IMR-90 (cell line): Measurements from ENCODE around the gene STXBP6. TPM values are rescaled to one million over a fixed set of nuclear protein-coding genes. Genes with fewer than 3 reads are reported as not detected.

Source experiments
- ATAC-seq: fragments of 200-7000 bp; cut with Tn5 transposase; 2 replicates; pipeline ENCODE4 v1.9.1; 2020; ENCODE audit warnings: low read depth, mild to moderate bottlenecking, moderate library complexity
- BruUV-seq: library from RNA; stranded (reverse); fragments of 400-500 nt; replicated peaks from 2 replicates; lab custom pipeline; 2021; lab: Mats Ljungman, UMichigan
- CTCF ChIA-PET: fragments of 300-600 bp; formaldehyde crosslinking; extraction: SDS; loops from one replicate; lab custom pipeline; 2021; ENCODE audit warnings: antibody characterized with exemption; lab: Yijun Ruan, JAX
- POLR2A ChIA-PET: fragments of 300-600 bp; sonication (Branson Sonifier 250); formaldehyde crosslinking; loops from one replicate; lab custom pipeline; 2022; ENCODE audit warnings: antibody characterized with exemption; ENCODE audit not compliant: unreplicated experiment; lab: Charles Lee
- DNase-seq: peaks from one replicate; pipeline ENCODE4 v3.0.0; 2013
- H2AFZ ChIP-seq: replicated peaks from 2 replicates; pipeline ENCODE3; 2013; ENCODE audit warnings: low read length, mild to moderate bottlenecking; ENCODE audit not compliant: poor library complexity
- H2AK5ac ChIP-seq: 2 replicates; pipeline ENCODE4 v1.6.1; 2013; ENCODE audit warnings: low read depth, low read length, inconsistent platforms
- H2AK9ac ChIP-seq: replicated peaks from 2 replicates; pipeline ENCODE3; 2013; ENCODE audit warnings: mild to moderate bottlenecking, low read depth, low read length, moderate library complexity; ENCODE audit not compliant: poor library complexity
- H2BK120ac ChIP-seq: 2 replicates; pipeline ENCODE4 v1.6.1; 2013; ENCODE audit warnings: low read depth, low read length, inconsistent platforms
- H2BK15ac ChIP-seq: 3 replicates; pipeline ENCODE4 v1.6.1; 2013; ENCODE audit warnings: low read depth, low read length, inconsistent platforms
- H2BK20ac ChIP-seq: 2 replicates; pipeline ENCODE4 v1.6.1; 2013; ENCODE audit warnings: low read depth, mild to moderate bottlenecking, inconsistent platforms, low read length, moderate library complexity
- H2BK5ac ChIP-seq: 2 replicates; pipeline ENCODE4 v1.6.1; 2013; ENCODE audit warnings: mild to moderate bottlenecking, low read depth, low read length, inconsistent platforms; ENCODE audit not compliant: poor library complexity, severe bottlenecking
- H3K14ac ChIP-seq: replicated peaks from 2 replicates; pipeline ENCODE4 v1.6.1; 2013; ENCODE audit warnings: low read depth, low read length, inconsistent platforms
- H3K18ac ChIP-seq: 2 replicates; pipeline ENCODE4 v1.6.1; 2013; ENCODE audit warnings: low read depth, low read length, control low read depth
- H3K23ac ChIP-seq: 2 replicates; pipeline ENCODE4 v1.6.1; 2013; ENCODE audit warnings: low read depth, low read length, inconsistent platforms
- H3K27ac ChIP-seq: 2 replicates; pipeline ENCODE4 v1.5.1; 2013; ENCODE audit warnings: mild to moderate bottlenecking, control low read depth, low read length; ENCODE audit not compliant: insufficient read depth
- H3K27me3 ChIP-seq: 2 replicates; pipeline ENCODE4 v1.6.1; 2013; ENCODE audit warnings: low read length; ENCODE audit not compliant: control insufficient read depth, insufficient read depth
- H3K36me3 ChIP-seq: 2 replicates; pipeline ENCODE4 v1.6.1; 2013; ENCODE audit warnings: low read length, mixed read lengths; ENCODE audit not compliant: control insufficient read depth, insufficient read depth
- H3K4ac ChIP-seq: 2 replicates; pipeline ENCODE4 v1.6.1; 2013; ENCODE audit warnings: low read depth, low read length, inconsistent platforms
- H3K4me1 ChIP-seq: 2 replicates; pipeline ENCODE4 v1.6.1; 2013; ENCODE audit warnings: low read length, mixed read lengths; ENCODE audit not compliant: control insufficient read depth, insufficient read depth
- H3K4me2 ChIP-seq: 2 replicates; pipeline ENCODE4 v1.6.1; 2013; ENCODE audit warnings: low read depth, mild to moderate bottlenecking, control low read depth, low read length, moderate library complexity
- H3K4me3 ChIP-seq: 2 replicates; pipeline ENCODE4 v1.5.1; 2013; ENCODE audit warnings: low read depth, mild to moderate bottlenecking, control low read depth, low read length, moderate library complexity; ENCODE audit not compliant: insufficient read depth
- H3K56ac ChIP-seq: 2 replicates; pipeline ENCODE4 v1.6.1; 2013; ENCODE audit warnings: low read length, inconsistent platforms; ENCODE audit not compliant: insufficient read depth; ENCODE audit errors: extremely low read depth
- H3K79me1 ChIP-seq, 2 experiments: 2 replicates each; pipeline ENCODE4 v1.6.1; 2013; ENCODE audit warnings: low read length in 2 of 2, inconsistent platforms in 1 of 2, low read depth in 1 of 2
- H3K9ac ChIP-seq: 2 replicates; pipeline ENCODE4 v1.6.1; 2013; ENCODE audit warnings: low read depth, low read length, control low read depth
- H3K9me1 ChIP-seq: 2 replicates; pipeline ENCODE4 v1.6.1; 2013; ENCODE audit warnings: low read length, inconsistent platforms; ENCODE audit not compliant: insufficient read depth
- H3K9me3 ChIP-seq: 2 replicates; pipeline ENCODE4 v1.6.1; 2013; ENCODE audit warnings: low read length; ENCODE audit not compliant: control insufficient read depth, insufficient read depth
- H4K20me1 ChIP-seq: 2 replicates; pipeline ENCODE4 v1.6.1; 2013; ENCODE audit warnings: low read length, inconsistent platforms; ENCODE audit not compliant: insufficient read depth
- H4K5ac ChIP-seq: 2 replicates; pipeline ENCODE4 v1.6.1; 2013; ENCODE audit warnings: mild to moderate bottlenecking, low read depth, low read length, control low read depth
- H4K8ac ChIP-seq, 2 experiments: 2 replicates each; pipeline ENCODE4 v1.6.1; 2013; ENCODE audit warnings: low read depth in 2 of 2, low read length in 2 of 2, control low read depth in 1 of 2, inconsistent platforms in 1 of 2
- H4K91ac ChIP-seq: 2 replicates; pipeline ENCODE4 v1.6.1; 2013; ENCODE audit warnings: low read depth, low read length, inconsistent platforms; ENCODE audit not compliant: insufficient read depth
- BHLHE40 ChIP-seq: fragments of 150-350 bp; IDR thresholded peaks from 2 replicates; pipeline ENCODE4 v1.6.1; 2016; ENCODE audit warnings: mild to moderate bottlenecking, low read depth, low read length
- CEBPB ChIP-seq: IDR thresholded peaks from 2 replicates; pipeline ENCODE4 v1.6.1; 2012; ENCODE audit warnings: low read depth, low read length, improper control_type of control experiment
- CHD1 ChIP-seq: IDR thresholded peaks from 2 replicates; pipeline ENCODE4 v1.6.1; 2012; ENCODE audit warnings: low read depth, low read length, improper control_type of control experiment
- FOS ChIP-seq: fragments of 150-350 bp; IDR thresholded peaks from 2 replicates; pipeline ENCODE4 v1.6.1; 2016; ENCODE audit warnings: low read depth, low read length
- MAFK ChIP-seq: IDR thresholded peaks from 2 replicates; pipeline ENCODE4 v1.6.1; 2012; ENCODE audit warnings: low read depth, low read length, improper control_type of control experiment
- MXI1 ChIP-seq: IDR thresholded peaks from 2 replicates; pipeline ENCODE4 v1.6.1; 2012; ENCODE audit warnings: low read depth, mild to moderate bottlenecking, low read length, moderate library complexity, borderline replicate concordance
- RAD21 ChIP-seq: IDR thresholded peaks from 2 replicates; pipeline ENCODE4 v1.6.1; 2012; ENCODE audit warnings: low read length, improper control_type of control experiment
- RFX5 ChIP-seq: IDR thresholded peaks from 2 replicates; pipeline ENCODE4 v1.8.0; 2012; ENCODE audit warnings: low read depth, mild to moderate bottlenecking, low read length, moderate library complexity
- SMC3 ChIP-seq: fragments of 150-350 bp; IDR thresholded peaks from 2 replicates; pipeline ENCODE4 v1.6.1; 2016; ENCODE audit warnings: low read depth, mild to moderate bottlenecking, antibody characterized with exemption, low read length, moderate library complexity
- WGBS, 2 experiments: methylation state at CpG; one replicate each; pipeline versions ENCODE4 v1.1.5 to v1.1.7; 2013; ENCODE audit warnings: missing lambda C conversion rate in 2 of 2; ENCODE audit not compliant: insufficient read length in 1 of 2; ENCODE audit errors: extremely low coverage in 2 of 2; 5-methylcytosine and 5-hydroxymethylcytosine counted together
- dilution Hi-C: fragments of 300-500 bp; cut with HindIII; formaldehyde crosslinking; loops from one replicate; pipeline ENCODE4 v1.14.3; 2018; ENCODE audit warnings: low sequenced_read_pairs; ENCODE audit not compliant: unreplicated experiment
- in situ Hi-C: fragments of 300-500 bp; cut with MboI; formaldehyde crosslinking; loops from 3 replicates; pipeline ENCODE4 v1.14.3; 2019; ENCODE audit warnings: low sequenced_read_pairs, inconsistent platforms, mixed read lengths
- intact Hi-C: fragments of 100-400 bp; cut with micrococcal nuclease; formaldehyde crosslinking; loops from 2 replicates; pipeline ENCODE4 v1.10.0; 2022
- polyA plus RNA-seq, 3 experiments: library from polyadenylated mRNA; depleted of rRNA; stranded (reverse); fragments of >200 nt; gene quantifications; 2 replicates each; pipeline ENCODE4 v1.2.3, GENCODE V29; 2012; ENCODE audit warnings: low replicate concordance in 1 of 3
- total RNA-seq: library from RNA; depleted of rRNA; stranded (reverse); fragments of >200 nt; gene quantifications from 2 replicates; pipeline ENCODE4 v1.2.3, GENCODE V29; 2012
- TF ChIP-seq, protein P1 (sequence below): fragments of 150-350 bp; IDR thresholded peaks from 2 replicates; pipeline ENCODE4 v1.6.1; 2016; ENCODE audit warnings: low read depth, mild to moderate bottlenecking, low read length, moderate library complexity, borderline replicate concordance
- TF ChIP-seq, protein P2 (sequence below): conservative IDR thresholded peaks from 2 replicates; pipeline ENCODE4 v1.5.1; 2012; ENCODE audit warnings: mild to moderate bottlenecking, low read depth, low read length, improper control_type of control experiment

STXBP6 gene
- total and polyA plus RNA-seq, 2 of the 4 experiments (the other 2 are of a cell fraction) = 14.2 to 14.3 TPM

DNA sequence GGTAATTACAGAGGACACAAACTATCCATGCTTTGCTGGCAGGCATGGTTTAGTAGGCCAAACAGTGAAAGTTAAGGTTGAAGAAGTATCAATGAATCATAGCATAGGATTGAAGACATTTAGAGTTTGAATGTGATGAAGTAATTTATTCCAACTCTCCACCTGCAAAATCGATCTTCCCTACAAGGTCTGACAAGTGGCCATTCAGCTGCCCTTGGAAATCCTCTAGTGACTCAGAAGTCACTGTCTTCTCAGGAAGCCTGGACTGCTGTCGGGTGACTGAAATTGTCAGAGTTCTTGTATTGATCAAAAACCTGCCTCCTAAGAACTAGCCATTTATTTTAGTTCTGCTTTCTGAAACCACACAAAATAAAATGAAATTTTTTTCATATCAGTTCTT lies 17.7 kb upstream of the STXBP6 start:
- Histone ChIP-seq H3K18ac (no peak overlapping the region), H2AK5ac (no peak overlapping the region), H3K14ac (no peak overlapping the region), H2BK15ac (no peak overlapping the region), H3K4ac (no peak overlapping the region), H4K8ac (no peak overlapping the region), H3K9ac (no peak overlapping the region), H3K79me1 (no peaks in the 10 kb centered on the region), H3K4me3 (no peak overlapping the region), H3K9me1 (no peaks in the 10 kb centered on the region), H2AK9ac (no peak overlapping the region), H3K56ac (no peak overlapping the region), H2BK20ac (no peak overlapping the region), H2BK120ac (no peak overlapping the region), H4K5ac (no peak overlapping the region), H2BK5ac (no peak overlapping the region), H3K4me1 (no peaks in the 10 kb centered on the region), H4K91ac (no peak overlapping the region), H3K36me3 (no peaks in the 10 kb centered on the region), H3K9me3 (no peaks in the 10 kb centered on the region), H3K27ac (no peak overlapping the region), H2AFZ (no peak overlapping the region), H3K27me3 (no peaks in the 10 kb centered on the region; the same call in none of the 2 replicates), H3K23ac (no peak overlapping the region), H3K4me2 (no peak overlapping the region), H4K20me1 (no peaks in the 10 kb centered on the region)
- CTCF ChIA-PET = no interaction called here
- TF ChIP-seq SMC3 = no peak
- no peak for TF ChIP-seq CEBPB
- no peak for TF ChIP-seq MXI1
- TF ChIP-seq RFX5 = no peak
- TF ChIP-seq FOS = no peak
- no peak for TF ChIP-seq MAFK
- TF ChIP-seq BHLHE40 = no peak
- TF ChIP-seq RAD21 = no peak
- TF ChIP-seq, protein P1, sequence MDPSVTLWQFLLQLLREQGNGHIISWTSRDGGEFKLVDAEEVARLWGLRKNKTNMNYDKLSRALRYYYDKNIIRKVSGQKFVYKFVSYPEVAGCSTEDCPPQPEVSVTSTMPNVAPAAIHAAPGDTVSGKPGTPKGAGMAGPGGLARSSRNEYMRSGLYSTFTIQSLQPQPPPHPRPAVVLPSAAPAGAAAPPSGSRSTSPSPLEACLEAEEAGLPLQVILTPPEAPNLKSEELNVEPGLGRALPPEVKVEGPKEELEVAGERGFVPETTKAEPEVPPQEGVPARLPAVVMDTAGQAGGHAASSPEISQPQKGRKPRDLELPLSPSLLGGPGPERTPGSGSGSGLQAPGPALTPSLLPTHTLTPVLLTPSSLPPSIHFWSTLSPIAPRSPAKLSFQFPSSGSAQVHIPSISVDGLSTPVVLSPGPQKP = no peak
- TF ChIP-seq CHD1 = no peak
- TF ChIP-seq, protein P2, sequence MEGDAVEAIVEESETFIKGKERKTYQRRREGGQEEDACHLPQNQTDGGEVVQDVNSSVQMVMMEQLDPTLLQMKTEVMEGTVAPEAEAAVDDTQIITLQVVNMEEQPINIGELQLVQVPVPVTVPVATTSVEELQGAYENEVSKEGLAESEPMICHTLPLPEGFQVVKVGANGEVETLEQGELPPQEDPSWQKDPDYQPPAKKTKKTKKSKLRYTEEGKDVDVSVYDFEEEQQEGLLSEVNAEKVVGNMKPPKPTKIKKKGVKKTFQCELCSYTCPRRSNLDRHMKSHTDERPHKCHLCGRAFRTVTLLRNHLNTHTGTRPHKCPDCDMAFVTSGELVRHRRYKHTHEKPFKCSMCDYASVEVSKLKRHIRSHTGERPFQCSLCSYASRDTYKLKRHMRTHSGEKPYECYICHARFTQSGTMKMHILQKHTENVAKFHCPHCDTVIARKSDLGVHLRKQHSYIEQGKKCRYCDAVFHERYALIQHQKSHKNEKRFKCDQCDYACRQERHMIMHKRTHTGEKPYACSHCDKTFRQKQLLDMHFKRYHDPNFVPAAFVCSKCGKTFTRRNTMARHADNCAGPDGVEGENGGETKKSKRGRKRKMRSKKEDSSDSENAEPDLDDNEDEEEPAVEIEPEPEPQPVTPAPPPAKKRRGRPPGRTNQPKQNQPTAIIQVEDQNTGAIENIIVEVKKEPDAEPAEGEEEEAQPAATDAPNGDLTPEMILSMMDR = no peak
- intact Hi-C loops (no loop called here), dilution Hi-C loops (no loop called here), in situ Hi-C loops (no loop called here)
- no TSS peak for BruUV-seq
- DNase-seq (no peak), ATAC-seq (no peak)
- 100% methylated on average over 1 of the region's 2 CpGs; no CpG with 5 or more reads in 1 of the 2 experiments for WGBS, 2 experiments
- POLR2A ChIA-PET = no interaction called here
